Upper lobe of left lung (tissue), 6 donors: Measurements from ENCODE around the gene CYP26B1. TPM values are rescaled to one million over a fixed set of nuclear protein-coding genes. Genes with fewer than 3 reads are reported as not detected.

Source experiments
- ATAC-seq, 2 donors: fragments of 200-7000 bp; cut with Tn5 transposase; one replicate each; pipeline ENCODE4 v1.9.1; 2022; ENCODE audit warnings: mild to moderate bottlenecking in 2 of 2, moderate library complexity in 2 of 2; ENCODE audit not compliant: low FRiP score in 2 of 2
- DNase-seq, 2 donors: peaks; one replicate each; pipeline ENCODE4 v3.0.0-alpha.2; 2019 to 2020
- H3K27ac ChIP-seq, 4 donors: fragments of 200-600 bp; sonication (generic); one replicate each; pipeline ENCODE4 v1.5.1; 2016 to 2019
- H3K27me3 ChIP-seq, 4 donors: fragments of 200-600 bp; sonication (generic); one replicate each; pipeline ENCODE4 v1.5.1; 2017 to 2019
- H3K36me3 ChIP-seq, 4 donors: fragments of 200-600 bp; sonication (generic); one replicate each; pipeline ENCODE4 v1.5.1; 2016 to 2019
- H3K4me1 ChIP-seq, 4 donors: fragments of 200-600 bp; sonication (generic); one replicate each; pipeline ENCODE4 v1.5.1; 2018 to 2019
- H3K4me3 ChIP-seq, 4 donors: fragments of 200-600 bp; sonication (generic); one replicate each; pipeline ENCODE4 v1.5.1; 2017 to 2019; ENCODE audit warnings: mild to moderate bottlenecking in 2 of 4, moderate library complexity in 1 of 4
- H3K9me3 ChIP-seq, 4 donors: fragments of 200-600 bp; sonication (generic); one replicate each; pipeline ENCODE4 v1.5.1; 2018 to 2019
- EP300 ChIP-seq, 4 donors: sonication (generic); formaldehyde crosslinking; IDR thresholded peaks; one replicate each; pipeline ENCODE4 v1.5.1; 2017; ENCODE audit warnings: antibody characterized with exemption in 4 of 4, control low read depth in 2 of 4
- POLR2A ChIP-seq, 4 donors: fragments of 450-650 bp; IDR thresholded peaks; one replicate each; pipeline ENCODE4 v1.5.1; 2016 to 2017; ENCODE audit warnings: antibody characterized with exemption in 4 of 4, mild to moderate bottlenecking in 2 of 4
- POLR2AphosphoS5 ChIP-seq, 2 donors: sonication (generic); formaldehyde crosslinking; IDR thresholded peaks; one replicate each; pipeline ENCODE4 v1.5.1; 2017; ENCODE audit warnings: antibody characterized with exemption in 2 of 2
- WGBS, 2 donors: methylation state at CpG; one replicate each; pipeline ENCODE4 v1.1.5; 2017 to 2018; 5-methylcytosine and 5-hydroxymethylcytosine counted together
- total RNA-seq, 6 donors: library from RNA; depleted of rRNA in 4 of 6; stranded (reverse); fragments of >200 nt in 4 of 6; gene quantifications; one replicate each; pipeline versions ENCODE4 v1.1.0 to v1.2.1, GENCODE V29; 2016 to 2021
- TF ChIP-seq, protein P1 (sequence below), 6 experiments: fragments of 450-650 bp in 4 of 6; fragments of 200-600 bp in 2 of 6; sonication (generic) in 2 of 6; IDR thresholded peaks; one replicate each; pipeline ENCODE4 v1.5.1; 2016 to 2019; ENCODE audit warnings: antibody characterized with exemption in 6 of 6
- donor health status: DM: no; HTN: no; CAD: no; lungs with moderate emphysema.
- donor health status: DM: no; HTN: yes; CAD: no; lungs with severe emphysema.

The CYP26B1 gene
- total RNA-seq, 6 donors from 2014 or later = 0.89 to 4.8 (median 4.5) TPM; not detected in 1

DNA sequence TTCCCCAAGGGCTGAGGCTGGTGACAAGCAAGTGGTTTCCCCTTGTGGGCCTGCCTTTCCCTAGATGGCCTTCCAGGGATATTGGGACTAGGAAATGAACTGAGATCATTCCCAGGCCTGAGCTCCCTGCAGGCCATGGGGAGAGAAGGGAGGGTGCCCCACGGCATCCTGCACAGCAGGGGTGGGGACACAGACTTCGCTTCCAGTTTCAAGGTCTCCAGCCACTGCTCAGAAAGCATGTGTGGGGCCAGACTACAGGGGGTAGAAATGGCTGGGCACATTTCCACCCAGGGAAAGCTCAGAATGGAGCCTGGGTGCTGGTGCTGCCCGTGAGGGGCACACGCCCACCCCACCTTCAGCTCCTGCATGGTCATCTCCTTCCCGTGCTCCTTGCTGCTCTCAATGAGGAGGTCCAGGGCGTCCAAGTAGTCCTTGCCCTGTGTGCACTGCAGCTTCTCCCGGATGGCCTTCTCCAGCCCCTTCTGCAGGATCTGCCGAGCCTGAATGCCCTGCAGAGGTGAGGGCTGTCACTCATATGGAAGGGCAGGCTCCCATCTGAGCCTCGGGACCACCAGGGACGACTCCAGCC is 13.2 kb downstream of the CYP26B1 start:
- TF ChIP-seq POLR2A (IDR thresholded peaks at IDR 0.05) (no peak), EP300 (IDR thresholded peaks at IDR 0.05) (no peak), POLR2AphosphoS5 (IDR thresholded peaks at IDR 0.05) (no peak)
- TF ChIP-seq, protein P1, sequence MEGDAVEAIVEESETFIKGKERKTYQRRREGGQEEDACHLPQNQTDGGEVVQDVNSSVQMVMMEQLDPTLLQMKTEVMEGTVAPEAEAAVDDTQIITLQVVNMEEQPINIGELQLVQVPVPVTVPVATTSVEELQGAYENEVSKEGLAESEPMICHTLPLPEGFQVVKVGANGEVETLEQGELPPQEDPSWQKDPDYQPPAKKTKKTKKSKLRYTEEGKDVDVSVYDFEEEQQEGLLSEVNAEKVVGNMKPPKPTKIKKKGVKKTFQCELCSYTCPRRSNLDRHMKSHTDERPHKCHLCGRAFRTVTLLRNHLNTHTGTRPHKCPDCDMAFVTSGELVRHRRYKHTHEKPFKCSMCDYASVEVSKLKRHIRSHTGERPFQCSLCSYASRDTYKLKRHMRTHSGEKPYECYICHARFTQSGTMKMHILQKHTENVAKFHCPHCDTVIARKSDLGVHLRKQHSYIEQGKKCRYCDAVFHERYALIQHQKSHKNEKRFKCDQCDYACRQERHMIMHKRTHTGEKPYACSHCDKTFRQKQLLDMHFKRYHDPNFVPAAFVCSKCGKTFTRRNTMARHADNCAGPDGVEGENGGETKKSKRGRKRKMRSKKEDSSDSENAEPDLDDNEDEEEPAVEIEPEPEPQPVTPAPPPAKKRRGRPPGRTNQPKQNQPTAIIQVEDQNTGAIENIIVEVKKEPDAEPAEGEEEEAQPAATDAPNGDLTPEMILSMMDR (IDR thresholded peaks at IDR 0.05) = no peak
- H3K36me3 ChIP-seq = no peaks in the 10 kb centered on the region
- H3K4me3 ChIP-seq = no peak overlapping the region
- peaks cover 3 to 11% (median 8%) of the 10 kb centered on the region in 4 donors for H3K4me1 ChIP-seq
- no peaks in the 10 kb centered on the region for H3K9me3 ChIP-seq
- DNase-seq = no peak
- H3K27ac ChIP-seq = no peak overlapping the region
- WGBS, 2 donors = 88 to 91% methylated on average over 7 to 10 of the region's 10 CpGs
- no peak for ATAC-seq
- no peaks in the 10 kb centered on the region for H3K27me3 ChIP-seq

DNA sequence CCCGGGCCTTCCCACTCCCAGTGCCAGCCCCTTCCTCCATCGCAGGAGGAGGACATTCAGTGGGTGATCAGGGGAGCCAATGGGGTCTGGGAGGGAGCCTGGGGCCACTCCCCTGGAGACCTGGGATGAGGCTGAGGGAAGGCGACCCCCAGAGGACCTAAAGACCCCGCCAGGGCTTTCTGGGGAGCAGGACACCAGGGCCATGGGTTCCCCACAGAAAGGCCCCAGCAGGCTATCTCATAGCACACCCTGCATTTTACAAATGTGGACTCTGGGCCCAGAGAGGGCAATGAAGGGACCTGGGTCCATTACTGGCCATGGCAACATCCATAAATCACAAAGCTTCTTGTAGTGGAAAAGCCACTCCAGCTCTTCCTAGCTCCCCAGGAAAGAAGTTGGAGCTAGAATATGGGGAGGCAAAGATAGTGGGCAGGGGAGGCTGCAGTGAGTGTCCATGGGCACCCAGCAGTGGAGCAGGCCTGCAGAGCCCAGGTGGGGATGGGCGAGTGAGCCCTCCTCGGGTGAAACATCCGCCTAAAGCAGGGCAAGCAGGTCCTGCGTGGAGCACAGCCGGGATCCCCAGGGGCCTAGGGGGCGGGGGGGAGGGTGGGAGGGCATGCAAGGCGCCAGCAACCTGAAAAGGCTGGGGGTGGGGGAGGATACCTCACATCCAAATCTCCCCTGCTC is 13.8 kb downstream of the CYP26B1 start:
- Histone ChIP-seq H3K4me3 (no peak overlapping the region), H3K4me1 (peaks cover 3 to 11% (median 8%) of the 10 kb centered on the region in 4 donors), H3K27ac (no peak overlapping the region), H3K36me3 (no peaks in the 10 kb centered on the region), H3K9me3 (no peaks in the 10 kb centered on the region), H3K27me3 (no peaks in the 10 kb centered on the region)
- ATAC-seq (no peak), DNase-seq (no peak)
- no peak for TF ChIP-seq POLR2AphosphoS5 (IDR thresholded peaks at IDR 0.05)
- TF ChIP-seq POLR2A (IDR thresholded peaks at IDR 0.05) = no peak
- TF ChIP-seq, protein P1 (IDR thresholded peaks at IDR 0.05) = no peak
- no peak for TF ChIP-seq EP300 (IDR thresholded peaks at IDR 0.05)
- WGBS, 2 donors = 89 to 91% methylated on average over 7 to 11 of the region's 11 CpGs

DNA sequence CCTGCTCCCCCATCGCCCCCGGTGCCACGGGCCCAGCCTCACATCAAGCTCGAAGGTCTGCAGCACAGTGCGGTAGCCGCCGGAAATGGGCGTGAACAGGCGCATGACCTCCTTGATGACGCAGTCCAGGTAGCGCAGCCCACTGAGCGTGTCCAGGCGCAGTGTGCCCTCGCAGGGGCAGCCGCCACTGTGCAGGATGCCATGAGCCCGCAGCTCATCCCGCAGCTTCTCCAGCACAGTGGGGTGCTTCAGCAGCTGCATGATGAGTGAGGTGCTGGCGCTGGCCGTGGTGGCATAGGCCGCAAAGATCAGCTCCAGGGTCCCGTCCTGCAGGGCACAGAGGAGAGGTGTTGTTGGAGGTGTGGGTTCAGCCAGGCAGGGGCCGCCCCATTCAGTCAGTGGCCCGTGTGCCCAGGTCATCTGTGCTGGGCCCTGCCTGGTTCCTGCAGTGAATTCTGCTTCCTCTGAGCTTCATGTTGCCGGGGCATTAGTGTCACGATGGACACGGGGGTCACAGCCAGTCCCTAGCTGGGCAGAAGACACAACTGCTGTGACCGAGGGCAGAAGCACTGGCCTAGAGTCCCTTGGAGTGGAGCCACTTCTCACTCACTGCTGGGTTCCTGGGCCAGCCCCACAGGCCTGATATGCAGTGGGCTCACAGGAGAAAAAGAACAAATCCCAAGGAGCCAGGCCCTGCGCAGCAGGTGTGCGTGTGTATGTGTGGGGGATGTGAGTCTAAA is 14.5 kb downstream of the CYP26B1 start:
- Histone ChIP-seq H3K4me3 (no peak overlapping the region), H3K36me3 (no peaks in the 10 kb centered on the region), H3K4me1 (peaks cover 3 to 7% (median 6%) of the 10 kb centered on the region in 4 donors), H3K9me3 (no peaks in the 10 kb centered on the region), H3K27ac (no peak overlapping the region), H3K27me3 (no peaks in the 10 kb centered on the region)
- TF ChIP-seq EP300 (IDR thresholded peaks at IDR 0.05) (no peak), POLR2AphosphoS5 (IDR thresholded peaks at IDR 0.05) (no peak), POLR2A (IDR thresholded peaks at IDR 0.05) (no peak)
- TF ChIP-seq, protein P1 (IDR thresholded peaks at IDR 0.05) = no peak
- 93 to 94% methylated on average over 2 to 25 of the region's 29 CpGs for WGBS, 2 donors
- DNase-seq (peak; percentile 16 to 72), ATAC-seq (no peak)

DNA sequence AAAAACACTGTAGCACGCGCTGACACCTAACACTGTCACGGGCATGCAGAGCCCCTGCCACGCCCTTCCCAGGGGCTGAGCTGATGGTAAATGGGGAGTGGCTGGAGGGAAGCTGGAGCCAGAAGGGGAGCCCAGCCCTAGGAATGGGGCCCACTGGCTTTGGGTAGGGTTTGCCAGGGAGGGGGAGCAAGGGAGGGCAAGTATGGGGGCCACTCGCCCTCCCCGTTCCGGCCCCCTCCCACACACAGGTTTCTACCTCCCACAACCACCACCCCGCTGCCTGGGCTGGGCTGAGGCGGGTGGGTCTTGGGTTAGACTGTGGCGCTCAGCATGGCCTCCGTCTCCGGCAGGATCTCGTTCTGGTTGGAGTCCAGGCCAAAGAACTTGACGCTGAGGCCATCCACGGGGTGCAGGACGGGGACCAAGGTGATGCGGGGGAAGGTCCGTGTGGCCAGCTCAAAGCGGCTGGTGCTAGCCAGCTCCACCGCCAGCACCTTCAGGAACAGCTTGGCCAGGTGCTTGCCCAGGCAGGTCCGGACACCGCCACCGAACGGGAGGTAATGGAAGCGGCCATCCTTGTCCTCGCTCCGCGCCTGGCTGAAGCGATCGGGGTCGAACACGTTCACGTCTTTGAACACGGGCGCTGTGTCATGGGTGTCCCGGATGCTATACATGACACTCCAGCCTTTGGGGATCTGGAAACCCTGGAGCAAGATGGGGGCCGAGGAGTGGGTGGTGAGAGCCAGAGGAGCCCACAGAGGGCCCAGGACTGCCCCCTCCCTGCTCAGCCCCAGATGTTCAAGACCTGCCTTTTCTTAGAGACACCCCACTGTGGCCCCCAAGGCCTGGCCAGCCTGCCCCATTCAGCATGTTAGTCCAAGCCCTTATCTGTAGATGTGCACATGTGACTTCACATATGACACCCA is 15.5 kb downstream of the CYP26B1 start:
- Histone ChIP-seq H3K4me3 (no peak overlapping the region), H3K27ac (no peak overlapping the region), H3K27me3 (no peaks in the 10 kb centered on the region), H3K9me3 (no peaks in the 10 kb centered on the region), H3K36me3 (no peaks in the 10 kb centered on the region), H3K4me1 (no peaks in the 10 kb centered on the region)
- 92 to 96% methylated on average over 19 to 37 of the region's 37 CpGs for WGBS, 2 donors
- ATAC-seq (no peak), DNase-seq (peak in 1 of 2 donors; percentile 75)
- no peak for TF ChIP-seq POLR2AphosphoS5 (IDR thresholded peaks at IDR 0.05)
